Thymus (tissue), 11 donors: ENCODE data around the gene DNAH7. TPM values are rescaled to one million over a fixed set of nuclear protein-coding genes. Genes with fewer than 3 reads are reported as not detected.
"Not testable (repeated sequence)": the region's sequence is repeated elsewhere in the genome, so short reads cannot be mapped to it uniquely, and the experiment has no call there.

Experiments used
- DNase-seq, 9 donors: peaks; one replicate each; pipeline ENCODE4 v3.0.0-alpha.2; 2013; ENCODE audit warnings: low spot score in 9 of 9, low read depth in 6 of 9, missing footprints in 1 of 9
- H3K27ac ChIP-seq, 2 donors: one replicate each; pipeline ENCODE4 v1.5.1; 2013; ENCODE audit warnings: control low read depth in 1 of 2, low read depth in 1 of 2, low read length in 1 of 2, mild to moderate bottlenecking in 1 of 2, moderate library complexity in 1 of 2
- H3K27me3 ChIP-seq, 2 donors: one replicate each; pipeline ENCODE4 v1.5.1; 2013; ENCODE audit warnings: low read length in 1 of 2; ENCODE audit not compliant: control insufficient read depth in 2 of 2, insufficient read depth in 1 of 2
- H3K36me3 ChIP-seq, 2 donors: one replicate each; pipeline ENCODE4 v1.5.1; 2013; ENCODE audit warnings: low read length in 1 of 2, mild to moderate bottlenecking in 1 of 2, moderate library complexity in 1 of 2; ENCODE audit not compliant: control insufficient read depth in 2 of 2, insufficient read depth in 2 of 2
- H3K4me1 ChIP-seq, 2 donors: one replicate each; pipeline ENCODE4 v1.5.1; 2013; ENCODE audit warnings: low read length in 2 of 2; ENCODE audit not compliant: control insufficient read depth in 2 of 2, insufficient read depth in 2 of 2
- H3K4me3 ChIP-seq, 2 donors: one replicate each; pipeline ENCODE4 v1.5.1; 2013; ENCODE audit warnings: low read length in 2 of 2, control low read depth in 1 of 2, mild to moderate bottlenecking in 1 of 2
- H3K9me3 ChIP-seq, 2 donors: one replicate each; pipeline ENCODE4 v1.5.1; 2013; ENCODE audit warnings: low read length in 1 of 2, mild to moderate bottlenecking in 1 of 2; ENCODE audit not compliant: control insufficient read depth in 2 of 2, insufficient read depth in 1 of 2
- WGBS: extraction: QIAGEN DNeasy Blood & Tissue Kit; methylation state at CpG from one replicate; pipeline ENCODE4 v1.1.7; 2013; 5-methylcytosine and 5-hydroxymethylcytosine counted together
- polyA plus RNA-seq: library from polyadenylated mRNA; stranded (reverse); fragments of 200-250 nt; gene quantifications from one replicate; pipeline ENCODE4 v1.2.3, GENCODE V29; 2013
- total RNA-seq: library from RNA; stranded (reverse); fragments of 120-200 nt; gene quantifications from one replicate; pipeline ENCODE4 v1.2.4, GENCODE V29; 2013
- donor health status: healthy.

DNAH7 gene
- total and polyA plus RNA-seq, 2 donors: 0.33 to 0.62 TPM

DNA sequence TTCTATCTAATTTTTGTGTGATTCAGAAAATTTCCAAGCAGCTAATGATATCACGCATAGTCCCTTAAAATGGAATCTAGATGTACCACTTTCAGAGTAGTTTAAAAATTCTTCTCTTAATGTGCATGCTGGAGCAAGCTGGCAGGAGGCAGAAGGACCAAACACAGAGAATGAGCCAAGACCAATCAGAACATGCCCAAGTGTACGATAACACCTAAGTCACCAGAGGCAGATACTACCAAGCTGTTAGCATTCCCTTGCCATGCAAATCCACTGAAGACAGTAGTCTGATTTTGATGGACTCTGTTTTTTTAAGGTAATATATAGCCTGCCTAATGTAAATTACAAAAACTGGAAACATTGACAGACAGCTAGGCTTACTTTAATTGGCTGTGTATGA, 109.3 kb downstream of the DNAH7 start:
- Histone ChIP-seq H3K27me3 (no peaks in the 10 kb centered on the region), H3K4me3 (no peak overlapping the region), H3K36me3 (no peaks in the 10 kb centered on the region), H3K27ac (no peak overlapping the region), H3K9me3 (no peaks in the 10 kb centered on the region), H3K4me1 (no peaks in the 10 kb centered on the region)
- DNase-seq: no peak
- WGBS: 95% methylated on average over 2 of the region's 2 CpGs

GRCh38 chr2:195956725-195957124, 111.9 kb downstream of the DNAH7 start:
- H3K4me1 ChIP-seq: no peaks in the 10 kb centered on the region

DNA sequence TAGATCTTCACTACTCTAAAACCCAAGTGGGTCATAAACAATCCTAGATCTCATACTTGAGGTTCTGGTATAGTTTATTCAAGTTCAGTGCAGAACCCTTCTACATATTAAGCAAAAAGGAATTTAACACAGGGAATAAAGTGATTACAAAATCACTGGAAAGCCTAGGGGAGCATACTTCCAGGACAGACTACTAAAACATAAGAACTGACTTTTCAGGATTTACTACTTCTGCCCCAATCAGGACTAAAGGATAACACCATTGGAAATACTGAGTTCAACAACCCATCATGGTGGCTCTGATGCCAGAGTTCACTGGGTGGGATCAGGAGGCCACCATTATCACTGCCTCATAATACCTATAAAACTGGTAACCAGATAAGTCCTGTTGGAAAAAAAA, 123.6 kb downstream of the DNAH7 start:
- no peak for DNase-seq
- Histone ChIP-seq H3K27ac (no peak overlapping the region), H3K4me3 (no peak overlapping the region)

More at GRCh38 chr2:195956725-195957124, 111.9 kb downstream of the DNAH7 start:
- WGBS: 97% methylated on average over 3 of the region's 3 CpGs
- Histone ChIP-seq H3K9me3 (no peaks in the 10 kb centered on the region), H3K27ac (no peak overlapping the region), H3K4me3 (no peak overlapping the region), H3K27me3 (no peaks in the 10 kb centered on the region), H3K36me3 (no peaks in the 10 kb centered on the region)
- DNase-seq: no peak

GRCh38 chr2:195937176-195937575, 131.5 kb downstream of the DNAH7 start:
- no peak overlapping the region for H3K27ac ChIP-seq
- no peaks in the 10 kb centered on the region for H3K36me3 ChIP-seq
- no peaks in the 10 kb centered on the region for H3K9me3 ChIP-seq
- no peak overlapping the region for H3K4me3 ChIP-seq
- DNase-seq: no peak
- no peaks in the 10 kb centered on the region for H3K4me1 ChIP-seq
- H3K27me3 ChIP-seq: no peaks in the 10 kb centered on the region

More for the DNA sequence above, 123.6 kb downstream of the DNAH7 start:
- Histone ChIP-seq H3K9me3 (peaks cover 0 to 1% of the 10 kb centered on the region in 2 donors), H3K27me3 (no peaks in the 10 kb centered on the region), H3K36me3 (no peaks in the 10 kb centered on the region), H3K4me1 (no peaks in the 10 kb centered on the region)

- Histone ChIP-seq H3K9me3 (no peaks in the 10 kb centered on the region), H3K4me1 (no peaks in the 10 kb centered on the region), H3K4me3 (no peak overlapping the region), H3K27ac (no peak overlapping the region), H3K27me3 (no peaks in the 10 kb centered on the region), H3K36me3 (no peaks in the 10 kb centered on the region)
- no peak for DNase-seq
- 98% methylated on average over 4 of the region's 4 CpGs for WGBS
Observed at GRCh38 chr2:195934484-195934883, 134.2 kb downstream of the DNAH7 start.

DNA sequence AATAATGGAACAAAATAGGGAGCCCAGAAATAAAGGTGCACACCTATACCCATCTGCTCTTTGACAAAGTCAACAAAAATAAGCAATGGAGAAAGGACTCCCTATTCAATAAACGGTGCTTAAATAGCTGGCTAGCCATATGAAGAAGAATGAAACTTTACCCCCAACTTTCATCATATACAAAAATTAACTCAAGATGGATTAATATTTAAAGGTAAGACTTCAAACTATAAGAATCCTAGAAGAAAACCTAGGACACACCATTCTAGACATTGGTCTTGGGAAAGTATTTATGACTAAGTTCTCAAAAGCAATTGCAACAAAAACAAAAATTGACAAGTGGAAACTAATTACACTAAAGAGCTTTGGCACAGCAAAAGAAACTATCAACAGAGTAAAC, 139.1 kb downstream of the DNAH7 start:
- Histone ChIP-seq H3K4me3 (no peak overlapping the region), H3K4me1 (no peaks in the 10 kb centered on the region), H3K9me3 (no peaks in the 10 kb centered on the region), H3K27me3 (no peaks in the 10 kb centered on the region), H3K36me3 (no peaks in the 10 kb centered on the region), H3K27ac (no peak overlapping the region)
- WGBS: 96% methylated on average over 1 of the region's 1 CpG
- DNase-seq: no peak

DNA sequence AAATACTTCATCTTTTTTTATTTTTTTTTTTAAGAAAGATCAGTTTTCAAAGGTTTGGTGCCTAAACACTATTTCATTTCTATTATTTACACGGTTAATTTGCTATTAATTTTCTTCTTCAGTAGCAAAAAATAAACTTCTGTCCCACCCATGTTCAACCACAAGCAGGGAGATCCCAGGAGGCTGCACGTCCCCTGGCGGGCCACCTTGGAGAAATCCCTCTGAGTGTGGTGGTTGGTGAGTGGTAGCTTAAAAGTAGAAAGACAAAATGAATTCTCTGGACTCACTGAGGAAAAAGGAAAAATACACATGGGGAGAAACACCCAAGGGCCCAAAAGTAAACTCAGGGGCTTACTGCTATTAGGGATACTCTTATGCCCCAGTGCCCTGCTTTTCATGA, 143.5 kb downstream of the DNAH7 start:
- H3K9me3 ChIP-seq: no peaks in the 10 kb centered on the region
- H3K4me3 ChIP-seq: no peak overlapping the region
- H3K27ac ChIP-seq: no peak overlapping the region
- H3K36me3 ChIP-seq: no peaks in the 10 kb centered on the region
- no peaks in the 10 kb centered on the region for H3K4me1 ChIP-seq
- 97% methylated on average over 3 of the region's 3 CpGs for WGBS
- H3K27me3 ChIP-seq: no peaks in the 10 kb centered on the region
- no peak for DNase-seq

DNA sequence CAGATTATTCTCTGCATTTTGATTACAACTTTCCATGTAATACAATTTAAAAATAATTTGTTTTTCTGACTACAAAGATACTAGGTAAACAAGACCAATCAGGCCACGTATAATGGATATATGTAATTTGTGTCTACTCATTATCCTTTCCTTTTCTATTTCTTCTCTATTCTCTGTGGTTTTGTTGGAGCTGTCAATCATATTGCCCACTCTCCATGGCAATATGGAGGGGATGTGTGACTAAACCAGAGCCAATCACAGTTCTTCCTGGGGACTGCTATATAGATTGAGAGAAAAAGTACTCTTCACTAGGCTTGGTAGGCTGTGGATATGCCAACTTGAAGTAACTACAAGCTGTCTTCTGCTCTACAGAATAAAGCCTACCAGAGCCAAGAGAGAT, 144.7 kb downstream of the DNAH7 start:
- Histone ChIP-seq H3K27me3 (no peaks in the 10 kb centered on the region), H3K9me3 (no peaks in the 10 kb centered on the region), H3K4me3 (no peak overlapping the region), H3K4me1 (no peaks in the 10 kb centered on the region), H3K27ac (no peak overlapping the region), H3K36me3 (no peaks in the 10 kb centered on the region)
- no peak for DNase-seq
- WGBS: 93% methylated on average over 1 of the region's 1 CpG

GRCh38 chr2:195917021-195917600, 151.5 kb downstream of the DNAH7 start:
- H3K27me3 ChIP-seq, DNase-seq, H3K4me3 ChIP-seq, H3K9me3 ChIP-seq, H3K4me1 ChIP-seq, H3K27ac ChIP-seq, H3K36me3 ChIP-seq: not testable (repeated sequence)
- 95% methylated on average over 4 of the region's 4 CpGs for WGBS

DNA sequence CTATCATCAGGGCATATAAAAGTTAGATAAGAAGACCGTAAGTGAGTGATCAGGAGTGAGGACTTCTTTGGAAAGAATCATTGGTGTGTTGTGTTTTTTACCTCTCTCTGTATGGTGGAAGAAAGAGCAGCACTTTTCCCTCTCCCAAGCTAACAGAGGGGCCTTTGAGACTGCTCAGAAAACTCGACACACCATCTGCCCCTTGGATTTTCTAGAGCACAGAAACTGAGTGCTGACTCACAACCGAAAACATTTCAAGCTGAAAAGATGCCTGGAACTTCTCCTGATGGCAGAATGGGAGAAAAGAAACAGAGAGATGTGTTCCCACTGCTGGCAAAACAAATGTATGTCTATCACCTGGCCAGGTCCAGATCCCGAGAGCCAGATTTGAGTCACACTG, 156.6 kb downstream of the DNAH7 start:
- H3K27me3 ChIP-seq: no peaks in the 10 kb centered on the region
- no peak overlapping the region for H3K4me3 ChIP-seq
- H3K27ac ChIP-seq: no peak overlapping the region
- no peak for DNase-seq
- 94% methylated on average over 4 of the region's 4 CpGs for WGBS
- no peaks in the 10 kb centered on the region for H3K9me3 ChIP-seq
- no peaks in the 10 kb centered on the region for H3K36me3 ChIP-seq
- H3K4me1 ChIP-seq: no peaks in the 10 kb centered on the region
